GM18499 (cell line): Measurements from ENCODE around the gene MMP11.

Experiments used
- ATAC-seq: cut with Tn5 transposase; IDR thresholded peaks from one replicate; pipeline ENCODE4 v1.9.1; 2021; ENCODE audit warnings: moderate number of reproducible peaks; ENCODE audit not compliant: insufficient read depth, unreplicated experiment

Gene MMP11

GRCh38 chr22:23756891-23757290 lies 15.8 kb upstream of the MMP11 start:
- no peak for ATAC-seq

GRCh38 chr22:23759566-23759965 lies 13.1 kb upstream of the MMP11 start:
- no peak for ATAC-seq

- no peak for ATAC-seq
Observed at GRCh38 chr22:23760056-23760455, 12.6 kb upstream of the MMP11 start.

- no peak for ATAC-seq
Observed at GRCh38 chr22:23762842-23763578, 9.6 kb upstream of the MMP11 start, which contains the start of gene C22orf15. TSS of gene C22orf15 (plus strand) at chr22:23762990. CDS start at chr22:23763307, 317 bp downstream.

GRCh38 chr22:23763579-23763945 lies 9.1 kb upstream of the MMP11 start:
- no peak for ATAC-seq

- no peak for ATAC-seq
Observed at GRCh38 chr22:23763954-23764353, 8.7 kb upstream of the MMP11 start.

GRCh38 chr22:23764899-23765881 lies 7.5 kb upstream of the MMP11 start:
- ATAC-seq = no peak

GRCh38 chr22:23767303-23767672 lies 5.4 kb upstream of the MMP11 start:
- ATAC-seq = no peak

GRCh38 chr22:23767673-23768548 lies 4.7 kb upstream of the MMP11 start, which contains the start of gene CHCHD10:
TSS of gene CHCHD10 (minus strand) at chr22:23767972. CDS start at chr22:23767874, 98 bp downstream.
- no peak for ATAC-seq

GRCh38 chr22:23769321-23769965 lies 3.2 kb upstream of the MMP11 start:
- ATAC-seq = no peak

- ATAC-seq = no peak
Observed at GRCh38 chr22:23772315-23772648, 367 bp upstream of the MMP11 start.

GRCh38 chr22:23773483-23774113 lies 949 bp downstream of the MMP11 start:
- ATAC-seq = no peak

GRCh38 chr22:23774114-23774921 lies 1.7 kb downstream of the MMP11 start:
- no peak for ATAC-seq

GRCh38 chr22:23774922-23775436 lies 2.3 kb downstream of the MMP11 start:
- ATAC-seq = no peak

GRCh38 chr22:23775779-23776375 lies 3.2 kb downstream of the MMP11 start:
- no peak for ATAC-seq

- no peak for ATAC-seq
Observed at GRCh38 chr22:23777776-23778576, 5.3 kb downstream of the MMP11 start.

GRCh38 chr22:23778577-23778900 lies 5.9 kb downstream of the MMP11 start:
- no peak for ATAC-seq
